GM23338 (cell line): ENCODE measurements around the gene WDR33. TPM values are rescaled to one million over a fixed set of nuclear protein-coding genes. Genes with fewer than 3 reads are reported as not detected.

Experiments used
- ATAC-seq: fragments of 200-7000 bp; cut with Tn5 transposase; 3 replicates; pipeline ENCODE4 v1.9.1; 2020
- DNase-seq: peaks from one replicate; pipeline ENCODE4 v3.0.0-alpha.2; 2015; ENCODE audit warnings: low spot score
- H2AFZ ChIP-seq: fragments of 200-600 bp; sonication (generic); 2 replicates; pipeline ENCODE4 v1.8.0; 2016; ENCODE audit warnings: antibody characterized with exemption, mild to moderate bottlenecking, moderate library complexity
- H3F3A ChIP-seq: fragments of 200-600 bp; sonication (generic); replicated peaks from 2 replicates; pipeline ENCODE4 v1.8.0; 2017; ENCODE audit warnings: antibody characterized with exemption, mixed run types, low read depth
- H3K27ac ChIP-seq: fragments of 200-600 bp; sonication (generic); 2 replicates; pipeline ENCODE4 v1.6.1; 2016; ENCODE audit warnings: low read depth
- H3K27me3 ChIP-seq: fragments of 200-600 bp; sonication (generic); 2 replicates; pipeline ENCODE4 v1.8.0; 2016; ENCODE audit warnings: mild to moderate bottlenecking, mixed run types, moderate library complexity; ENCODE audit not compliant: insufficient read depth
- H3K36me3 ChIP-seq: fragments of 200-600 bp; sonication (generic); 2 replicates; pipeline ENCODE4 v1.8.0; 2016; ENCODE audit warnings: mild to moderate bottlenecking; ENCODE audit not compliant: insufficient read depth
- H3K4me1 ChIP-seq: fragments of 200-600 bp; sonication (generic); 2 replicates; pipeline ENCODE4 v1.8.0; 2016; ENCODE audit warnings: mild to moderate bottlenecking, moderate library complexity; ENCODE audit not compliant: insufficient read depth
- H3K4me2 ChIP-seq: fragments of 200-600 bp; sonication (generic); 2 replicates; pipeline ENCODE4 v1.7.1; 2017; ENCODE audit warnings: mixed run types
- H3K4me3 ChIP-seq: fragments of 200-600 bp; sonication (generic); 2 replicates; pipeline ENCODE4 v1.6.1; 2016; ENCODE audit warnings: mixed run types
- H3K79me2 ChIP-seq: fragments of 200-600 bp; sonication (generic); replicated peaks from 2 replicates; pipeline ENCODE4 v1.8.0; 2017; ENCODE audit warnings: mild to moderate bottlenecking; ENCODE audit not compliant: insufficient read depth
- H3K9me2 ChIP-seq: fragments of 200-600 bp; sonication (generic); 2 replicates; pipeline ENCODE4 v1.8.0; 2017; ENCODE audit not compliant: insufficient read depth
- H4K20me1 ChIP-seq: fragments of 200-600 bp; sonication (generic); replicated peaks from 2 replicates; pipeline ENCODE4 v1.8.0; 2017; ENCODE audit warnings: mild to moderate bottlenecking; ENCODE audit not compliant: insufficient read depth
- H3K27ac Mint-ChIP-seq: 2 replicates; pipeline ENCODE4 v1.8.0; 2020; ENCODE audit warnings: inconsistent platforms, mild to moderate bottlenecking, moderate library complexity, mixed read lengths
- H3K27me3 Mint-ChIP-seq: 3 replicates; pipeline ENCODE4 v1.8.0; 2022; ENCODE audit warnings: low read depth, mild to moderate bottlenecking, moderate library complexity, mixed read lengths, inconsistent platforms; ENCODE audit not compliant: insufficient read depth, poor library complexity
- H3K36me3 Mint-ChIP-seq: 3 replicates; pipeline ENCODE4 v1.8.0; 2021; ENCODE audit warnings: low read depth, mild to moderate bottlenecking, inconsistent platforms, moderate library complexity, mixed read lengths
- H3K4me1 Mint-ChIP-seq: 3 replicates; pipeline ENCODE4 v1.8.0; 2020; ENCODE audit warnings: mild to moderate bottlenecking, inconsistent platforms, mixed read lengths
- H3K4me3 Mint-ChIP-seq: 3 replicates; pipeline ENCODE4 v1.8.0; 2021; ENCODE audit warnings: moderate library complexity, mild to moderate bottlenecking, inconsistent platforms, mixed read lengths
- H3K9me3 Mint-ChIP-seq: 3 replicates; pipeline ENCODE4 v1.8.0; 2020; ENCODE audit warnings: moderate library complexity, mild to moderate bottlenecking, inconsistent platforms, mixed read lengths
- CREB1 ChIP-seq: fragments of 250-450 bp; sonication (Bioruptor Pico); IDR thresholded peaks from 2 replicates; pipeline ENCODE4 v1.5.0; 2020; ENCODE audit warnings: low read depth, mild to moderate bottlenecking, moderate library complexity
- ETS1 ChIP-seq: IDR thresholded peaks from 2 replicates; pipeline ENCODE4 v1.6.1; 2016; ENCODE audit warnings: antibody characterized with exemption
- JUNB ChIP-seq: IDR thresholded peaks from one replicate; pipeline ENCODE4 v1.6.1; 2016; ENCODE audit warnings: antibody characterized with exemption; ENCODE audit not compliant: unreplicated experiment
- POLR2AphosphoS5 ChIP-seq: IDR thresholded peaks from 2 replicates; pipeline ENCODE4 v1.6.1; 2016; ENCODE audit warnings: antibody characterized with exemption, low read depth
- REST ChIP-seq: IDR thresholded peaks from one replicate; pipeline ENCODE4 v1.6.1; 2018; ENCODE audit warnings: antibody characterized with exemption; ENCODE audit not compliant: unreplicated experiment
- ZNF114 ChIP-seq: fragments of 250-450 bp; sonication (Bioruptor Pico); IDR thresholded peaks from 2 replicates; pipeline ENCODE4 v1.5.0; 2020; ENCODE audit warnings: mild to moderate bottlenecking, moderate library complexity
- ZNF462 ChIP-seq: fragments of 250-450 bp; sonication (Bioruptor Pico); IDR thresholded peaks from 2 replicates; pipeline ENCODE4 v1.5.0; 2020; ENCODE audit warnings: mild to moderate bottlenecking, moderate library complexity
- polyA plus RNA-seq: library from polyadenylated mRNA; unstranded; fragments of >200 nt; fragmentation: Nextera tagmentation; extraction: Ambion mirVana; gene quantifications from 2 replicates; pipeline ENCODE4 v1.2.1, GENCODE V29; 2016
- total RNA-seq: library from RNA; depleted of rRNA; stranded (reverse); fragments of >200 nt; shearing (Covaris generic); gene quantifications from 2 replicates; pipeline ENCODE4 v1.2.3, GENCODE V29; 2014

The WDR33 gene
- total and polyA plus RNA-seq, 2 experiments from 2014 or later: 37.2 to 54.7 TPM

GRCh38 chr2:127695491-127696472, 115.2 kb downstream of the WDR33 start (continued):
- TF ChIP-seq ZNF462: no peak
- no peak for TF ChIP-seq POLR2AphosphoS5

GRCh38 chr2:127694986-127695385, 116.0 kb downstream of the WDR33 start:
- Histone ChIP-seq H3K4me3 (peak overlapping the region; percentile 51), H3K36me3 (0 out of 2 replicates have a peak, but pooled peaks cover 4% of the 10 kb centered on the region), H3K9me2 (no peaks in the 10 kb centered on the region), H3K4me2 (peak overlapping the region; percentile 77), H3K27me3 (peaks cover 5% of the 10 kb centered on the region), H4K20me1 (no peaks in the 10 kb centered on the region), H3K27ac (no peak overlapping the region), H3K4me1 (no peaks in the 10 kb centered on the region), H3K79me2 (no peaks in the 10 kb centered on the region), H2AFZ (peak overlapping the region; percentile 90; the same call in 1 of the 2 replicates), H3F3A (0 out of 2 replicates have a peak, but pooled peaks cover 4% of the 10 kb centered on the region)
- DNase-seq: no peak
- Mint-ChIP-seq H3K4me3 (no peak overlapping the region), H3K27me3 (peaks cover 10% of the 10 kb centered on the region), H3K27ac (no peak overlapping the region), H3K9me3 (peaks cover 26% of the 10 kb centered on the region), H3K4me1 (peaks cover 6% of the 10 kb centered on the region), H3K36me3 (peaks cover 18% of the 10 kb centered on the region)
- TF ChIP-seq REST (no peak), ETS1 (no peak), ZNF114 (CRISPR knock-in tag) (no peak), JUNB (no peak), CREB1 (CRISPR knock-in tag) (no peak)
- no peak for ATAC-seq
